Trophoblast cell (in vitro differentiated cells and primary cell): ENCODE measurements around the gene RBMS1.

Source experiments
- DNase-seq, 2 donors: peaks; one replicate each; pipeline ENCODE4 v3.0.0-alpha.2; 2016
- H2AFZ ChIP-seq: 2 replicates; pipeline ENCODE4 v1.6.1; 2013; ENCODE audit warnings: low read length, moderate library complexity, mild to moderate bottlenecking; ENCODE audit not compliant: insufficient read depth, poor library complexity
- H2AK5ac ChIP-seq: 2 replicates; pipeline ENCODE4 v1.6.1; 2013; ENCODE audit warnings: mild to moderate bottlenecking, low read length
- H2BK120ac ChIP-seq: 2 replicates; pipeline ENCODE4 v1.6.1; 2013; ENCODE audit warnings: low read length, mild to moderate bottlenecking, moderate library complexity; ENCODE audit not compliant: insufficient read depth, poor library complexity
- H2BK12ac ChIP-seq: 2 replicates; pipeline ENCODE4 v1.6.1; 2013; ENCODE audit warnings: mild to moderate bottlenecking, low read length, moderate library complexity
- H2BK5ac ChIP-seq: 2 replicates; pipeline ENCODE4 v1.6.1; 2013; ENCODE audit warnings: low read length, low read depth, moderate library complexity, mild to moderate bottlenecking; ENCODE audit not compliant: poor library complexity
- H3K14ac ChIP-seq: 2 replicates; pipeline ENCODE4 v1.6.1; 2013; ENCODE audit warnings: mild to moderate bottlenecking, low read length
- H3K18ac ChIP-seq: 2 replicates; pipeline ENCODE4 v1.6.1; 2013; ENCODE audit warnings: mild to moderate bottlenecking, low read length
- H3K23ac ChIP-seq: 2 replicates; pipeline ENCODE4 v1.6.1; 2013; ENCODE audit warnings: low read length
- H3K27ac ChIP-seq: 2 replicates; pipeline ENCODE4 v1.5.1; 2013; ENCODE audit warnings: low read depth, mild to moderate bottlenecking, inconsistent platforms, low read length, moderate library complexity
- H3K27me3 ChIP-seq: 2 replicates; pipeline ENCODE4 v1.6.1; 2013; ENCODE audit warnings: inconsistent platforms, mild to moderate bottlenecking, low read length, moderate library complexity; ENCODE audit not compliant: insufficient read depth
- H3K36me3 ChIP-seq, 2 experiments: 1 replicate in 1 of 2; 2 replicates in 1 of 2; pipeline ENCODE4 v1.6.1; 2013; ENCODE audit warnings: low read length in 2 of 2, mild to moderate bottlenecking in 2 of 2, moderate library complexity in 1 of 2; ENCODE audit not compliant: insufficient read depth in 2 of 2, control insufficient read depth in 1 of 2
- H3K4ac ChIP-seq: 2 replicates; pipeline ENCODE4 v1.6.1; 2013; ENCODE audit warnings: low read depth, mild to moderate bottlenecking, low read length, moderate library complexity
- H3K4me1 ChIP-seq, 2 experiments: 1 replicate in 1 of 2; 2 replicates in 1 of 2; pipeline ENCODE4 v1.6.1; 2013; ENCODE audit warnings: low read length in 2 of 2, mild to moderate bottlenecking in 2 of 2, moderate library complexity in 1 of 2; ENCODE audit not compliant: insufficient read depth in 2 of 2, control insufficient read depth in 1 of 2
- H3K4me2 ChIP-seq: 2 replicates; pipeline ENCODE4 v1.6.1; 2013; ENCODE audit warnings: inconsistent platforms, mild to moderate bottlenecking, low read length, moderate library complexity
- H3K4me3 ChIP-seq: 2 replicates; pipeline ENCODE4 v1.5.1; 2013; ENCODE audit warnings: mild to moderate bottlenecking, low read depth, low read length, inconsistent platforms
- H3K79me1 ChIP-seq: one replicate; pipeline ENCODE4 v1.6.1; 2013; ENCODE audit warnings: low read length
- H3K79me2 ChIP-seq: 2 replicates; pipeline ENCODE4 v1.6.1; 2013; ENCODE audit warnings: low read length, mild to moderate bottlenecking; ENCODE audit not compliant: control insufficient read depth, insufficient read depth, poor library complexity
- H3K9ac ChIP-seq: 2 replicates; pipeline ENCODE4 v1.6.1; 2013; ENCODE audit warnings: mild to moderate bottlenecking, low read length
- H3K9me3 ChIP-seq: 2 replicates; pipeline ENCODE4 v1.6.1; 2013; ENCODE audit warnings: low read depth, mild to moderate bottlenecking, control low read depth, inconsistent platforms, low read length; ENCODE audit not compliant: insufficient read depth
- H4K12ac ChIP-seq: 2 replicates; pipeline ENCODE4 v1.6.1; 2013; ENCODE audit warnings: low read depth, mild to moderate bottlenecking, low read length, moderate library complexity
- H4K8ac ChIP-seq: 2 replicates; pipeline ENCODE4 v1.6.1; 2013; ENCODE audit warnings: low read depth, mild to moderate bottlenecking, low read length, moderate library complexity
- H4K91ac ChIP-seq: one replicate; pipeline ENCODE4 v1.6.1; 2013; ENCODE audit warnings: low read depth, mild to moderate bottlenecking, low read length, moderate library complexity
- WGBS: extraction: QIAGEN DNeasy Blood & Tissue Kit; methylation state at CpG from one replicate; pipeline ENCODE4 v1.1.7; 2013; ENCODE audit warnings: missing lambda C conversion rate; ENCODE audit not compliant: insufficient read length, insufficient coverage; ENCODE audit errors: extremely low coverage; 5-methylcytosine and 5-hydroxymethylcytosine counted together

Gene RBMS1

GRCh38 chr2:160238392-160238791, 255.2 kb downstream of the RBMS1 start:
- Histone ChIP-seq H3K23ac (no peak overlapping the region), H4K8ac (peak overlapping the region; percentile 79), H3K4ac (peak overlapping the region; percentile 91), H3K18ac (peak overlapping the region; percentile 60), H3K4me2 (no peak overlapping the region), H3K4me1 (peaks cover 14 to 20% of the 10 kb centered on the region in 2 experiments), H3K79me1 (peaks cover 44% of the 10 kb centered on the region), H3K27ac (peak overlapping the region; percentile 60), H3K36me3 (no peaks in the 10 kb centered on the region), H3K4me3 (no peak overlapping the region), H3K9me3 (no peaks in the 10 kb centered on the region), H2AFZ (peak overlapping the region; percentile 23), H2BK120ac (peak overlapping the region; percentile 93), H3K79me2 (peaks cover 4% of the 10 kb centered on the region), H3K14ac (peak overlapping the region; percentile 88), H4K91ac (peak overlapping the region; percentile 82), H2AK5ac (peak overlapping the region; percentile 67), H2BK5ac (peak overlapping the region; percentile 75), H3K27me3 (no peaks in the 10 kb centered on the region), H4K12ac (no peak overlapping the region), H3K9ac (no peak overlapping the region), H2BK12ac (peak overlapping the region; percentile 85)
- DNase-seq = no peak
- WGBS = no CpG with 5 or more reads among the region's 4 CpGs

DNA sequence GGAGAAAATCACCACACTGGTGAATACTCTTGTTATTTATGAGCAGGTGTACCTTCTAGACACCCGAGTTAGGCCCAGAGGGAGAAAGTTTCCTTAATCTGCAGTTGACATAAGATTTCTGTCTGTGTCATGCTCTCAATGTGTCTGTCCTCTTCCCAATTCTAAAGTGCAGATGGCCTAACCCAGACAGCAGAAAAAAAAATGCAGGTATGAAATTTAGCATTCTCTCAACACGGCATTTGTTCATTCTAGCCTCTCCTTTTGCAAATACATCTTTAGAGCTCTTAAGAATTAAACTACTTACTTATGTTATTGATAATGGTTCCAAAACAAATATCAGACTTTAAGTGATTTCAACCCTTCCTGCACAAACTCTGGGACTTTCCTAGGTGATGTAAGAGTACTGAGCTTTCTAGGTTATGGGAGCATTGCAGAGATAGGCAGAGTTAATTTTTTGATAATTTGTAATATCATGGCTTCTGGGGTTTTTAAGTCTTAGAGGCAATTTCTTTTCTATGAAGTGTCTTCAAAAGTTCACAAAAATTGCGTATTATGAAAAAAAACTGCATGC, 260.6 kb downstream of the RBMS1 start:
- no peak for DNase-seq
- no peaks in the 10 kb centered on the region for H3K27me3 ChIP-seq
- no peak overlapping the region for H3K18ac ChIP-seq
- H3K9ac ChIP-seq = no peak overlapping the region
- H4K91ac ChIP-seq = no peak overlapping the region
- H2BK120ac ChIP-seq = no peak overlapping the region
- H4K12ac ChIP-seq = no peak overlapping the region
- no peak overlapping the region for H2AK5ac ChIP-seq
- no peak overlapping the region for H2BK12ac ChIP-seq
- no peak overlapping the region for H4K8ac ChIP-seq
- H3K4me3 ChIP-seq = no peak overlapping the region
- peaks cover 2 to 12% of the 10 kb centered on the region in 2 experiments for H3K4me1 ChIP-seq
- no CpG with 5 or more reads among the region's 3 CpGs for WGBS
- no peaks in the 10 kb centered on the region for H3K9me3 ChIP-seq
- H3K27ac ChIP-seq = no peak overlapping the region
- H2BK5ac ChIP-seq = no peak overlapping the region
- H3K36me3 ChIP-seq = no peaks in the 10 kb centered on the region
- H3K79me2 ChIP-seq = no peaks in the 10 kb centered on the region
- H3K23ac ChIP-seq = no peak overlapping the region
- H3K14ac ChIP-seq = no peak overlapping the region
- peaks cover 33% of the 10 kb centered on the region for H3K79me1 ChIP-seq
- H2AFZ ChIP-seq = no peak overlapping the region
- no peak overlapping the region for H3K4me2 ChIP-seq
- H3K4ac ChIP-seq = no peak overlapping the region

GRCh38 chr2:160229591-160229990, 264.0 kb downstream of the RBMS1 start:
- no peak overlapping the region for H3K9ac ChIP-seq
- H2BK120ac ChIP-seq = peak overlapping the region; percentile 99
- peak overlapping the region; percentile 57 for H3K4ac ChIP-seq
- H3K27me3 ChIP-seq = no peaks in the 10 kb centered on the region
- H2BK5ac ChIP-seq = peak overlapping the region; percentile 99
- peak overlapping the region; percentile 95 for H3K27ac ChIP-seq
- peak overlapping the region; percentile 97 for H2AK5ac ChIP-seq
- peak overlapping the region; percentile 94 for H3K18ac ChIP-seq
- peak overlapping the region; percentile 99 for H2BK12ac ChIP-seq
- no peak overlapping the region for H3K4me3 ChIP-seq
- H3K4me1 ChIP-seq = peaks cover 22 to 31% of the 10 kb centered on the region in 2 experiments
- H2AFZ ChIP-seq = no peak overlapping the region
- no peaks in the 10 kb centered on the region for H3K9me3 ChIP-seq
- H3K79me2 ChIP-seq = peaks cover 13% of the 10 kb centered on the region
- H4K8ac ChIP-seq = peak overlapping the region; percentile 76
- no peak overlapping the region for H3K4me2 ChIP-seq
- peak in 1 of 2 donors; percentile 46 for DNase-seq
- peak overlapping the region; percentile 99 for H4K91ac ChIP-seq
- peaks cover 54% of the 10 kb centered on the region for H3K79me1 ChIP-seq
- H3K14ac ChIP-seq = peak overlapping the region; percentile 95
- no peaks in the 10 kb centered on the region for H3K36me3 ChIP-seq
- peak overlapping the region; percentile 26 for H4K12ac ChIP-seq
- no CpG with 5 or more reads among the region's 1 CpG for WGBS
- H3K23ac ChIP-seq = no peak overlapping the region

DNA sequence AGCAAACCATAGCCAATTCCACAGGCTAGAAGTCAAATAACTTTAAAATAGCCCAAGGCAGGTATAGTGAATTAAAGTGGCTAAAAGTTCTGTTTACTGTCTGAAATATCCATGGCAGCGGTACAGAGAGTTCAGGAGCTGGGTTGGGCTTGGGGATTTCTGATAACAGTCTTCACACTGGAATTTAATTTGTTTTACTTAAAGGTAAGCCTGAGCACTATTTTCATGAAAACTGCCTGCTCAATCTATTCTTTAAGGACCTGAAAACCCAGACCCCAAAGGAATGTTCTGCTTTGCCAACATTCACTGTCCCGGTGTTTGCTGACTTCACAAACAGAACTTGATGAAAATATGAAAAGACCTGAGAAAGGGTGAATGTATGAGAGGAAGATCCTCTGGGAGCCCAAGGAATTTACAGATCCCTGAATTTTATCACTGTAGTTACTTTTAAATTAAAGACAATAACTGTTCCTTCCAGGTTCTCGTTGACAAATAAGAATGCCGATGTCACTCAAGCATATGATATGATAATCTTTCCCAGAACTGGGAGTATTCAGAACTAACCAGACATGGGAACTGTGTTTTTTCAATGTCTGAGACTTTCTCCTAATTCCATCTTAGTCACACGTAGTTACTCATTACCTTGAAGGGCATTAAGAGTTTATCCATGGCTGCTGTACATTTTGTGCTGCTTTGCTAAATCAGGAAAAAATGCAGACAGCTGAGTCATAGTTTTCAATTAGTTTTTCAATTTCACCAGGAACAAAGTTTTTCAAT, 265.3 kb downstream of the RBMS1 start:
- peak overlapping the region; percentile 100 for H3K27ac ChIP-seq
- no peaks in the 10 kb centered on the region for H3K27me3 ChIP-seq
- H4K8ac ChIP-seq = peak overlapping the region; percentile 94
- peak overlapping the region; percentile 100 for H2BK120ac ChIP-seq
- H2AK5ac ChIP-seq = peak overlapping the region; percentile 99
- peak overlapping the region; percentile 66 for H3K4ac ChIP-seq
- no peak overlapping the region for H2BK12ac ChIP-seq
- no peak overlapping the region for H2AFZ ChIP-seq
- peak overlapping the region; percentile 100 for H2BK5ac ChIP-seq
- H3K9ac ChIP-seq = no peak overlapping the region
- H3K23ac ChIP-seq = no peak overlapping the region
- H4K91ac ChIP-seq = peak overlapping the region; percentile 100
- peaks cover 26 to 36% of the 10 kb centered on the region in 2 experiments for H3K4me1 ChIP-seq
- no peak overlapping the region for H3K4me3 ChIP-seq
- peak overlapping the region; percentile 99 for H3K14ac ChIP-seq
- no peak overlapping the region for H4K12ac ChIP-seq
- DNase-seq = peak in 1 of 2 donors; percentile 62
- H3K18ac ChIP-seq = no peak overlapping the region
- peaks cover 13% of the 10 kb centered on the region for H3K79me2 ChIP-seq
- WGBS = no CpG with 5 or more reads among the region's 5 CpGs
- H3K36me3 ChIP-seq = no peaks in the 10 kb centered on the region
- H3K9me3 ChIP-seq = no peaks in the 10 kb centered on the region
- peaks cover 62% of the 10 kb centered on the region for H3K79me1 ChIP-seq
- H3K4me2 ChIP-seq = peak overlapping the region; percentile 50
